HG02610 (cell line): ENCODE results near the gene CACNA1A.
"Not testable (repeated sequence)": the region's sequence is repeated elsewhere in the genome, so short reads cannot be mapped to it uniquely, and the experiment has no call there.

Source experiments
- ATAC-seq: cut with Tn5 transposase; IDR thresholded peaks from one replicate; pipeline ENCODE4 v1.9.1; 2021; ENCODE audit warnings: mild to moderate bottlenecking, moderate library complexity; ENCODE audit not compliant: unreplicated experiment

The CACNA1A gene

GRCh38 chr19:13506471-13506820 lies at the start of gene CACNA1A:
Gene CACNA1A, minus strand, starts transcription at chr19:13506479. Its CDS starts 255 bp downstream, at chr19:13506224.
- no peak for ATAC-seq

- ATAC-seq: no peak
These were observed 48.4 kb upstream of the CACNA1A start for GRCh38 chr19:13554506-13555240.

GRCh38 chr19:13553880-13554400 lies 47.7 kb upstream of the CACNA1A start:
- no peak for ATAC-seq

GRCh38 chr19:13548131-13548530 lies 41.9 kb upstream of the CACNA1A start:
- no peak for ATAC-seq

GRCh38 chr19:13547102-13547501 lies 40.8 kb upstream of the CACNA1A start:
- ATAC-seq: no peak

- no peak for ATAC-seq
These were observed 38.1 kb upstream of the CACNA1A start for GRCh38 chr19:13544423-13544822.

- ATAC-seq: no peak
These were observed 35.3 kb upstream of the CACNA1A start for GRCh38 chr19:13541554-13541953.

GRCh38 chr19:13539332-13539731 lies 33.1 kb upstream of the CACNA1A start:
- no peak for ATAC-seq

- ATAC-seq: no peak
These were observed 32.4 kb upstream of the CACNA1A start for GRCh38 chr19:13538601-13539253.

GRCh38 chr19:13537454-13537853 lies 31.2 kb upstream of the CACNA1A start:
- no peak for ATAC-seq

GRCh38 chr19:13530720-13531119 lies 24.4 kb upstream of the CACNA1A start:
- ATAC-seq: no peak

GRCh38 chr19:13529721-13530120 lies 23.4 kb upstream of the CACNA1A start:
- not testable (repeated sequence) for ATAC-seq

GRCh38 chr19:13526552-13526951 lies 20.3 kb upstream of the CACNA1A start:
- ATAC-seq: no peak

GRCh38 chr19:13521066-13521465 lies 14.8 kb upstream of the CACNA1A start:
- no peak for ATAC-seq

GRCh38 chr19:13511947-13512346 lies 5.7 kb upstream of the CACNA1A start:
- ATAC-seq: no peak

GRCh38 chr19:13507053-13507611 lies 853 bp upstream of the CACNA1A start:
- ATAC-seq: no peak

- ATAC-seq: no peak
These were observed 363 bp downstream of the CACNA1A start for GRCh38 chr19:13505761-13506470.

- no peak for ATAC-seq
These were observed 1.0 kb downstream of the CACNA1A start for GRCh38 chr19:13505164-13505695.

- ATAC-seq: no peak
These were observed 2.6 kb downstream of the CACNA1A start for GRCh38 chr19:13503570-13504235.

- no peak for ATAC-seq
These were observed 4.0 kb downstream of the CACNA1A start for GRCh38 chr19:13502231-13502630.

GRCh38 chr19:13499692-13500091 lies 6.6 kb downstream of the CACNA1A start:
- ATAC-seq: no peak
